ENCODE data around the gene HDAC4. TPM values are rescaled to one million over a fixed set of nuclear protein-coding genes. Genes with fewer than 3 reads are reported as not detected.

The HDAC4 gene
- total RNA-seq, 1 donor from 2014 or later, result 46.2 TPM

- Mint-ChIP-seq H3K9me3 (ENCODE audit: low read depth) (no peaks in the 10 kb centered on the region), H3K4me1 (ENCODE audit: low read depth) (peaks cover 2% of the 10 kb centered on the region), H3K4me3 (ENCODE audit: low read depth) (no peak overlapping the region), H3K27me3 (no peaks in the 10 kb centered on the region), H3K36me3 (ENCODE audit: insufficient read depth) (peaks cover 6% of the 10 kb centered on the region), H3K27ac (no peak overlapping the region)
- no peak for DNase-seq (ENCODE audit: low spot score, unreplicated experiment)
- no peak for TF ChIP-seq CTCF (IDR thresholded peaks at IDR 0.05; ENCODE audit: unreplicated experiment)
Measured at GRCh38 chr2:239103125-239104098, 297.4 kb downstream of the HDAC4 start.

GRCh38 chr2:239102266-239102665, 298.6 kb downstream of the HDAC4 start:
- TF ChIP-seq CTCF (IDR thresholded peaks at IDR 0.05; ENCODE audit: unreplicated experiment), result no peak
- H3K36me3 Mint-ChIP-seq (ENCODE audit: insufficient read depth), result peaks cover 6% of the 10 kb centered on the region
- no peaks in the 10 kb centered on the region for H3K27me3 Mint-ChIP-seq
- no peak overlapping the region for H3K4me3 Mint-ChIP-seq (ENCODE audit: low read depth)
- no peak overlapping the region for H3K27ac Mint-ChIP-seq
- peaks cover 2% of the 10 kb centered on the region for H3K4me1 Mint-ChIP-seq (ENCODE audit: low read depth)
- DNase-seq (ENCODE audit: low spot score, unreplicated experiment), result no peak
- no peaks in the 10 kb centered on the region for H3K9me3 Mint-ChIP-seq (ENCODE audit: low read depth)

GRCh38 chr2:239101807-239102206, 299.0 kb downstream of the HDAC4 start:
- TF ChIP-seq CTCF (IDR thresholded peaks at IDR 0.05; ENCODE audit: unreplicated experiment), result no peak
- Mint-ChIP-seq H3K27me3 (no peaks in the 10 kb centered on the region), H3K4me3 (ENCODE audit: low read depth) (no peak overlapping the region), H3K9me3 (ENCODE audit: low read depth) (no peaks in the 10 kb centered on the region), H3K27ac (no peak overlapping the region), H3K36me3 (ENCODE audit: insufficient read depth) (peaks cover 6% of the 10 kb centered on the region), H3K4me1 (ENCODE audit: low read depth) (peaks cover 2% of the 10 kb centered on the region)
- no peak for DNase-seq (ENCODE audit: low spot score, unreplicated experiment)

GRCh38 chr2:239101071-239101470, 299.7 kb downstream of the HDAC4 start:
- no peak for TF ChIP-seq CTCF (IDR thresholded peaks at IDR 0.05; ENCODE audit: unreplicated experiment)
- Mint-ChIP-seq H3K27me3 (no peaks in the 10 kb centered on the region), H3K4me3 (ENCODE audit: low read depth) (no peak overlapping the region), H3K36me3 (ENCODE audit: insufficient read depth) (peaks cover 6% of the 10 kb centered on the region), H3K27ac (no peak overlapping the region), H3K4me1 (ENCODE audit: low read depth) (peaks cover 2% of the 10 kb centered on the region), H3K9me3 (ENCODE audit: low read depth) (no peaks in the 10 kb centered on the region)
- DNase-seq (ENCODE audit: low spot score, unreplicated experiment), result no peak

GRCh38 chr2:239099474-239099873, 301.3 kb downstream of the HDAC4 start:
- H3K4me1 Mint-ChIP-seq (ENCODE audit: low read depth), result peaks cover 2% of the 10 kb centered on the region
- no peaks in the 10 kb centered on the region for H3K9me3 Mint-ChIP-seq (ENCODE audit: low read depth)
- no peak overlapping the region for H3K27ac Mint-ChIP-seq
- no peak for TF ChIP-seq CTCF (IDR thresholded peaks at IDR 0.05; ENCODE audit: unreplicated experiment)
- H3K36me3 Mint-ChIP-seq (ENCODE audit: insufficient read depth), result peaks cover 4% of the 10 kb centered on the region
- H3K4me3 Mint-ChIP-seq (ENCODE audit: low read depth), result no peak overlapping the region
- DNase-seq (ENCODE audit: low spot score, unreplicated experiment), result no peak
- H3K27me3 Mint-ChIP-seq, result no peaks in the 10 kb centered on the region
